ENCODE results near the gene CENPP.
"Not testable (repeated sequence)": the region's sequence is repeated elsewhere in the genome, so short reads cannot be mapped to it uniquely, and the experiment has no call there.

CENPP gene

DNA sequence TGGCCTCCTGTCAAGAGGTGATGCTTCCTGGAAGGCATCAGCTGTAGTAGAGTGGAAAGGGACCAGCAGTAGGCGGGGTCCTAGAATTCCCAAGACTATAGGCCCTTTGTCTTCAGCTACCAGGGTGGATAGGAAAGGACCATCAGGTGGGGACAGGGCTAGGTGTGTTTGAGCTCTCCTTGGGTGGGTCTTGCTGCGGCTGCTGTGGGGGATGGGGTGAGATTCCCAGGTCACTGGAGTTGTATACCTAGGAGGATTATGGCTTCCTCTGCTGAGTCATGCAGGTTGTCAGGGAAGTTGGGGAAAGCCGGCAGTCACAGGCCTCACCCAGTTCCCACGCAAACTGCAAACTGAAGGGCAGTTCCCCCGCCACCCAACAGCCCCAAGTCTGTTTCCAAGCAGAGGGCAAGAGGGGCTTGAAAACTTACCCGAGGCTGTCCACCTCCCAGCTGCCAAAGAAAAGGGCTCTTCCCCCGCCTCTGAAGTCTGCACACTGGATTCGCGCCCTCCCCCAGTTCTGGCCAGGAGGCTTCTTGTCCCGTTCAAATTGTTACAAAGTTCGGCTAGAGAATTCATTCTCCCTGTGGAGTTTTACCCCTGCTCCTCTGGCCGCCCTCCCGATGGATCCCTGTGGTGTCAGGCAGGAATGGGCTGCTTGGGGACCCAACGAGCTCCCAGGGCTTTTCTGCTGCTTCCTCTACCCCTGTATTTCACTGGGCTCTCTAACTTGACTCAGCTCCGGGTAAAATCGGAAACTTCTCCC, 233.0 kb downstream of the CENPP start:
- DNase-seq, result no peak

DNA sequence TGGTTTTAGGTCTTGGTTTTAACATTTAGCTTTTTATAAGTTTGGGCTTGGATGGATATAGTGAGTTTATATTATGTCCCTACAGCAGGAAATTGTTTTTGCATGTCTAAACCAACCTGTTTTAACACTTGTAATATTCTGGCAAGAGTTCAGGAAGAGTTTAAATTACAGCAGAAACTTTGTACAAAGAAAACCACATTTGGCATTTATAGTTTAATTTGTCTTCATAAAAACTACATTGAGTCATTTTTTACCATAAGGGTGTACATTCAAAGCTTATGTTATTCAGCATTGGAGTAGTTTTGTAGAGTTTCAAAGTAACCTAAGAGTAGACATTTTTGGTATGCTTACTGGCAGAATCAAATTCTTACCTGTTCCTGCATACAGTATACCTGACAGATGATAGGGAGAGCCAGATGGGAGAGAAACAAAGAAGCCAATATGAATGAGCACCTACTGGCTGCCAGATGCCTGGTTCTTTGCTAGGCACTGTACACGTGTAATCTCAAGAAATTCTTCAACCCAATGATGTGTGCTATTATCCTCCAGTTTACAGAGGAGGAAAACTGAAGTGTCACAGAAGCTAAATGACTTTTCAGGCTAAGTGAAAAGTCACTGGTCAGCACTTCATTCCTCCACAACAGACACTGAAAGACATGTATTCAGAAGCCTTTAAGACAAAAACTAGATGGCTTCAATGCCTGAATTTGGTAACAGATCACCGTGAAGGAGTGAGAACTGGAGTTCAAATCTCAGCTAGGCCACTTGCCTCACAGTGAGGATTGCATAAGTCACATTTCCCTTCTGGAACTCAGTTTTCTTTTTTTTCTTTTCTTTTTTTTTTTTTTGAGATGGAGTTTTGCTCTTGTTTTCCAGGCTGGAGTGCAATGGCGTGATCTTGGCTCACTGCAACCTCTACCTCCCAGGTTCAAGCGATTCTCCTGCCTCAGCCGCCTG, 235.9 kb downstream of the CENPP start:
- no peak for DNase-seq

DNA sequence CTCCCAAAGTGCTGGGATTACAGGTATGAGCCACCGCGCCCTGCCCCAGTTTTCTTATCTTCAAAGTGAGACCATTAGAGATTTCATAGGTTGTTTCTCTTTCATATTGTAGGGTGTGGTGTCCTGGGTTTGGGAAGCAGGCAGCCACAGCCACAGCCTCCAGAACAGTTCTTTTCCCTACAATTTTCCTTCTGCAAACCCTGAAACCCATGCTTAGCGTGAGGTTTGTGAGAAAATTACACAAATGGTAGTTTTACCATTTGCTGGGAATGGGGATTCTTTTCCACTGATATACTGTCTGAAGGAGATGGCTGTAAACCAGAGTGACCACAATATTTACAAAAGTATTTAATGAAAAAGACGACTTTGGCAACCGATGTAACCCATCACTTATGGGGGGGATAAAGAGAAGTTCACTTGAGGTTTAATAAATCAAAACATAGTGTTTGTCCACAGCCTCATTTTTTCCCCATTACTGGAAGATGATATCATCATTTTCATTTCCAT, 236.8 kb downstream of the CENPP start:
- DNase-seq, result no peak

DNA sequence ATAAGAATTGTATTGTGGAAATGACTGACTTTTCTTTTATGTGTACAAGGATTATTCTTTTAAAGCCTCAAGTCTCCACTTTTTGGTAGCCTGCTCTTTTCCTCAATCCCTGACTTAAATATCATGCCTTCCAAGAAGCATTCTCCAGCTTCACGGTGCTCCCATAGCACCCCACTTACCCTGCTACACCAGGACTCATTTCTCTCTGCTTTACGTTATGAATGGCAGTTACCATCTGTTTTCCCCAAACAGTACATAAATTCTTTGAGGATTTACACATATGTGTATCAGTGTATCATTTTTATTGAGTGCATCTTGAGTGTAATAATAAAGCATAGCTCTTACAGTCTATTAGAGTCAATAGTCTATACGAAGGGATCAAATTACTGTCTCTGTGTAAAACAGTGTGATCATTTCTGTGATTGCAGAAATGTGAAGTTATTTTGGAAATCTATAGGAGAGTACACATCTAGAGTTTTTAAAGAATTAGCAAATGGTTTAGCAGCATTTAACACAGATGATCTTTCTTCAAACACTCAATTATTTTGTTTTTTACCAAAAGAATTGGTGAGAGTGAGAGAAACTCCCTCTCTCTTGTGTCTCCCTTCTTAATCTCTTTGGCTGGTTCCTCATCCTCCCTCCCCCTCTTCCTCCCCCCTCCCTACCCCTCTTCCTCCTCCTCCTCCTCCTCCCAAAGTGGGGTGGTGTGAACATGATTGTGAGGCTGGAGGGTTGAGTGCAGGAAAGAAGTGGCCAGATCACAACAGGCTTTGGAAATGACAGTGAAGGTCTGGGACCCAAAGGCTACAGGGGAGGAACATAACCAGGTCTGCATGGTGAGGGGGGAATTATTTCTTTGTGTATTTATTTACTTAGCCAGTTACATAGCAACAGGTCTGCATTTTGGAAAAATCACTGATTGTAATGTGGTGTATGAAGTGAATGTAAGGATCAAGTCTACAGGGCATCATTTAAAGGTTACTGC, 237.7 kb downstream of the CENPP start:
- no peak for DNase-seq

DNA sequence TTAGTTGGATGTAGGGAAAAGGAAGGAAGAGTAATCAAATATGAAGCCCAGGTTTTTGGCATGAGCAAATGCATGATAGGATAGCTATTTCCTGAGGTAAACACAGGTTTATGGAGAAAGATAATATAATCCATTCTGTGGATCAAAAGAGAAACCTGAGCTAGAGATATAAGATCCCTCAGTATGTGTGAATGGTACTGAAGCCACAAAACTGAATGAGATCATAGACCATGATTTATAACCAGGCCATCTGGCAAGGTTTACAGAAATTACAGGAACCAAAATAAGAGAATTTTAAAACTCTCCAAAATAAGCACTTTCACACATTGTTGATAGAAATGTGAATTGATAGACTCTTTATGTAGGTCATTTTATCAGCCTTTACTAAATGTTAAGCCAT, 238.8 kb downstream of the CENPP start:
- no peak for DNase-seq

DNA sequence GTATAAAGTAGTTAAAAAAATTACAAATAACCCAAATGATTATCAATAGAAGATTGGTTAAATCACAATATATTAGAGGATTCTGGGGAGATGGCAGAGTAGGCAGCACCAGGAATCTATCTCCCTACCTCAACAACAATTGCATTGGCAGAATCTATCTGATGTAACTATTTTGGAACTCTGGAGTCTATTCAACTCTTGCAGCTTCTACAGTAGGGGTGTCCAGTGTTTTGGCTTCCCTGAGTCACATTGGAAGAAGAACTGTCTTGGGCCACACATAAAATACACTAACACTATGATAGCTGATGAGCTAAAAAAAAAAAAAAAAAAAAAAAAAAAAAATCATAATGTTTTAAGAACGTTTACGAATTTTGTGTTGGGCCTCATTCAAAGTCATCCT, 239.2 kb downstream of the CENPP start:
- DNase-seq, result no peak

DNA sequence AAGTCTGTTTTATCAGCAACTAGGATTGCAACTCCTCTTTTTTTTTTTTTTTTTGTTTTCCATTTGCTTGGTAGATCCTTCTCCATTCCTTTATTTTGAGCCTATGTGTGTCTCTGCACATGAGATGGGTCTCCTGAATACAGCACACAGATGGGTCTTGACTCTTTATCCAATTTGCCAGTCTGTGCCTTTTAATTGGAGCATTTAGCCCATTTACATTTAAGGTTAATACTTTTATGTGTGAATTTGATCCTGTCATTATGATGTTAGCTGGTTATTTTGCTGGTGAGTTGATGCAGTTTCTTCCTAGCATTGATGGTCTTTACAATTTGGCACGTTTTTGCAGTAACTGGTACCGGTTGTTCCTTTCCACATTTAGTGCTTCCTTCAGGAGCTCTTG, 246.1 kb downstream of the CENPP start:
- DNase-seq, result not testable (repeated sequence)

DNA sequence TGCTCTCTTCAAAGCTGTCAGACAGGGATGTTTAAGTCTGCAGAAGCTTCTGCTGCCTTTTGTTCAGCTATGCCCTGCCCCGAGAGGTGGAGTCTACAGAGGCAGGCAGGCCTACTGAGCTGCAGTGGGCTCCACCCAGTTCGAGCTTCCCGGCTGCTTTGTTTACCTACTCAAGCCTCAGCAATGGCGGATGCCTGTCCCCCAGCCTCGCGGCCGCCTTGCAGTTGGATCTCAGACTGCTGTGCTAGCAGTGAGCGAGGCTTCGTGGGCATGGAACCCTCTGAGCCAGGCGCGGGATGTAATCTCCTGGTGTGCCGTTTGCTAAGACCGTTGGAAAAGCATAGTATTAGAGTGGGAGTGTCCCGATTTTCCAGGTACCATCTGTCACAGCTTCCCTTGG, 247.9 kb downstream of the CENPP start:
- DNase-seq, result not testable (repeated sequence)

DNA sequence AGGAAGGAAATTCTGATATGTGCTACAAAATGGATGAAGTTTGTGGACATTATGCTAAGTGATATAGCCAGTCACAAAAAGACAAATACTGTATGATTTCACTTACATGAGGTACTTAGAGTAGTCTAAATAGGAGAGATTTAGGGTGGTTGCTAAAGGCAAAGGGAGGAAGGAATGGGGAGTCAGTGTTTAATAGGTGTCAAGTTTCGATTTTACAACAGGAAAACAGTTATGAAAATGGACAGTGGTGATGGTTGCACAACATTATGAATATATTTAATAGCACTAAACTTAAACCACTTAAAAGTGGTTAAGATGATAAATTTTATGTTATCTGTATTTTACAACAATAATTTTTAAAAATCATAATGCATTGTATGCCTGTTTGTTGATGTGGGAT, 250.4 kb downstream of the CENPP start:
- no peak for DNase-seq

DNA sequence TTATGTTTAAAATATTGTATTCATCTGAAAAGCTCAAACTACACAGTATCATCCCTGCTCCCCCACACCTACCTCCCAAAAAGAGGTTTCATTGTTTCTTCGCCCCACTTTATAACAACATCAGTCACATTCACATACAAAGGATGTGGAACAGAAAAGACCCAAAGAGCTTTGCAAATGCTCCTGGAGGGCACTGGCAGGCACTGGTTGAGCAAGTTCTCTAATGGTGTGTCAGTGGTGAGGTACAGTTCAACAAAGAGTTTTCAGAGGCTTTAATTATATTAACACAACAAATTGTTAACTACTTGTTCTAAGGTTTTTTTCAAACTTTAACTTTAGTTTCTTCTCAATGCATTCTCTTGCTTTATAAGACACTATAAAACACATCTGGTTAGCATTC, 264.2 kb downstream of the CENPP start:
- no peak for DNase-seq

DNA sequence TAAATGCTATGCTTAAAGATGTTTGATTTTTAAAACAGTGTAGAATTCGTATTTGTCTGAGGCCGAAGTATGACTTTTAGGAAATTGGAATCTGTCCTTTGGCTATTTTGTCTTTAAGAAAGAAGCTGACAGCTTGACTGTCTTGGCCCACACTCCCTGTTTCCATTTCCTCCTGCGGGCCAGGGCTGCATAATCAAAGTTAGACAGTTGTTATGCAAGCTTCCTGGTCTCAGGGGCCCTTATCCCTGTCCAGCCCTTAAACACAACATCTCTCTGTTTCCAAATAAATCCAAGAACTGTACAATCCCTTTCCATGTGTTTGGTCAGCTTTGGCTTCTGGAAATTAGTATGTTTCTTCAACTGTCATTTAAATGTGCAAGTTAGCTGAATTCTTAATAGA, 264.6 kb downstream of the CENPP start:
- no peak for DNase-seq

DNA sequence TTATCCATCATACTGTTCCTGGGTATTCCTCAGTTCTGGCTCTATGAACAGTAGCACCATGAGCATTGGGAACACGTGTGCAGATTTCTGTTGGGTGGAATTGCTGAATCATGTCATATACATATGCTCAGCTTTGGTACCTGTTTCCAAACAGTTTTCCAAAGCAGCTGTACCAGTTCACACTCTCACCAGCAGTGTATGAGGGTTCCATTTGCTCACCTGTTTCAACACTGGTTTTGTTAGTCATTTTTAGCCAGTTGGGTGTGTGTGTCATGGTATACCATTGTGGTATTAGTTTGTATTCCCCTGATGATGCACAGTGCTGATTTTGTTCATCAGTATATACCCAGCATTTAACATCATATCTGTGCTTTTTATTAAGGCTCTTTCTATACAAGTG, 266.8 kb downstream of the CENPP start:
- no peak for DNase-seq

DNA sequence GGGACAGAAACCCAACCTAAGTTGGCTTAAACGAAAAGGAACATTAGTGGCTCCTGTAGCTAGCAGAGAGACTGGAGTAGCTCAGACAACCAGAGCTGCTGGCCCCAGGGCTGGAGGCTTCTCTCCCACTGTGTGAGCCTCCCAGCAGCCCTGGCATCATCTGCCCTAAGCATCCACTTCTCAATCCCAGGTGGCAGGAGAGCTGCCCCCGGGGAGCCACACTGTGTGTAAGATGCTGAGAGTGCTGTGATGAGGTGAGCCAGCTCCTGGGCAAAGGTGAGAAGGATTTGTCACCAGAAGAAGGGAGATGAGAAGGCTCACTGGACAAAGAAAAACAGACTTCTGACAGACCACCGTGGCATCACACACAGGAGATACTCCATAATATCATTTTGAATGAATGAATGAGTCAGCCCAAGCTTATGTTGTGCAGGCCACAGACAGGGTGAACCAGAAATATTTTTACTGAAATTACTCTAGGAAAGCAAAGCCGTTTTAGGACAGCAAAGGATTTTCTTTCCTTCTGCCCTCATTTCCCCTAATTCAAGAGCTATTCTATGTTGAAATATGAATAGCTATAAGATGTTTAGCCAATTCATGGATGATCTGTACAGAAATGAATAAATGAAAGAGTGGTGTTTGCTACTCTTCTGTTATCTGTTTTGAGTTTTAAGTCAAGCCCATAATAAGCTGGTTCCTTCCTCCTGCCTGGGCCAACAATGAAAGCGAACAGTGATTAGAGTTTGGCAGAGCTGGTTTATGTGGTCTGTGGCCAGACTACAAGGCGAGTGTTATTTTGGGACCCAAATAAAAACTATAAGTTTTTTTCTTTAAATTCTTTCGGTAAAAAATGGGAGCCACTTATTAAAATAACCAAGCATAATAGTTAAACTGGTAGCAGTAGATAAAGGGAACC, 267.5 kb downstream of the CENPP start:
- no peak for DNase-seq

DNA sequence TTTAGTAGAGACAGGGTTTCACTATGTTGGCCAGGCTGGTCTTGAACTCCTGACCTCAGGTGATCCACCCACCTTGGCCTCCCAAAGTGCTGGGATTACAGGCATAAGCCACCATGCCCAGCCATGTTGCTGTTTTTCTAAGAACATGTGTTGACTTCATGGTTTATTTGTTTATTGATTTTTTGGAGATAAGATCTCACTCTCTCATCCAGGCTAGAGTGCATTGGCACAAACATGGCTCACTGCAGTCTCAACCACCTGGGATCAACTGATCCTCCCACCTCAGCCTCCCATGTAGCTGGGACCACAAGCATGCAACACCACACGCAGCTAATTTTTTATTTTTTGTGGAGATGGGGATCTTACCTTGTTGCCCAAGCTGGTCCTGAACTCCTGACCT, 269.3 kb downstream of the CENPP start:
- DNase-seq, result not testable (repeated sequence)

DNA sequence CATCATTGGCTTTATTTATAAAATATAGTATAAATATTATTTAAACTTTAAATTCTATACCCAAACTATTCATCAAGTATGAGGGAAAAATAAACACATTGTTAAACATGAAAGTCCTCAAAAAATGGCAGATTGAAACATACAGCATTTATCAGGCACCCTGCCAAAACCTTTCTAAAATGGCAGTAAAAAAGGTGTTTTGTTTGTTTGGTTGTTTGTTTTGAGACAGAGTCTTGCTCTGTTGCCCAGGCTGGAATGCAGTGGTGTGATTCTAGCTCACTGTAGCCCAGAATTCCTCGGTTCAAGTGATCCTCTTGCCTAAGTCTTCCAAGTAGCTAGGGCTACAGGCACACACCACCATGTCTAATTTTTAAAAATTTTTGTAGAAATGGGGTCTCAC, 270.2 kb downstream of the CENPP start:
- DNase-seq, result no peak

DNA sequence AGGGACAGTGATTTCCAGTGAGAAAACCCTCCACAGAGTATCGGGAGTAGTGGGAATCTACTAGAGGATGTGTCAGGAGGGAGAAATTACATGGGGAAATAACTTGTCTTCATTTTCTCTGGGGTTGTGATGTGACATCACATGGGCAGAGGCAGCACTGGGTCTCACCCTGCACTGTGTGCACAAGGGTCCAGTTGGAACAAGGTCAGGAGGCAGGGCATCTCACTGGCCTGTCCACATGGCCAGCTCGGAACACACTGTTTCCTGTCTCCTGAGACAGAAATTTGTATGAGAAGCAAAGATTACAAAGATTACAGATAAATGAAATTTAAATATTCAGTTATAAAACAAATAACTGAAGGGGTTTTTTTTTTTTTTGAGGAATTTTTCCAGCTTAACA, 272.6 kb downstream of the CENPP start:
- DNase-seq, result no peak

DNA sequence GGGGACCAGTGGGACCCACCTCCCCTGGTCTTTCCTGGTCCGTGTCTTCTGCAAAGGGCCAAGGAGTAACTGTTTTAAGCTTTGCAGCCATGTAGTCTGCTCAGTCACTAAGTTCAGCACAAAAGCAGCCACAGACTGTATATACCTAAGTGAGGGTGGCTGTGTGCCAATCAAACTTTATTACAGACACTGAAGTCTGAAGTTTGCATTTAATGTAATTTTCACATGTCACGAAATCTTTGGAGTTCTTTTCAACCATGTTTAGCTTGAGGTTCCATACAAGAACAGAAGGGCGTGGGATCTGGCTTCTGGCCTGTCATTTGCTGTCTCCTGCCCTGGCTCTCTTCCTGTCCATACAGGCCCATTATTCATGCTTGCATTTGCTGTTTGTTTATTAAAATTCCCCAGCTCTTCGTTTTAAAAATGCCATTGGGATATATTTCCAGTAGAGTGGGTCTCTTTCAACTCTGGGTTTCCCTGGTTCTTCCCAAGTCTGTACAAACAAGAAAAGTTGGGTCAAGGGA, 274.2 kb downstream of the CENPP start:
- no peak for DNase-seq

DNA sequence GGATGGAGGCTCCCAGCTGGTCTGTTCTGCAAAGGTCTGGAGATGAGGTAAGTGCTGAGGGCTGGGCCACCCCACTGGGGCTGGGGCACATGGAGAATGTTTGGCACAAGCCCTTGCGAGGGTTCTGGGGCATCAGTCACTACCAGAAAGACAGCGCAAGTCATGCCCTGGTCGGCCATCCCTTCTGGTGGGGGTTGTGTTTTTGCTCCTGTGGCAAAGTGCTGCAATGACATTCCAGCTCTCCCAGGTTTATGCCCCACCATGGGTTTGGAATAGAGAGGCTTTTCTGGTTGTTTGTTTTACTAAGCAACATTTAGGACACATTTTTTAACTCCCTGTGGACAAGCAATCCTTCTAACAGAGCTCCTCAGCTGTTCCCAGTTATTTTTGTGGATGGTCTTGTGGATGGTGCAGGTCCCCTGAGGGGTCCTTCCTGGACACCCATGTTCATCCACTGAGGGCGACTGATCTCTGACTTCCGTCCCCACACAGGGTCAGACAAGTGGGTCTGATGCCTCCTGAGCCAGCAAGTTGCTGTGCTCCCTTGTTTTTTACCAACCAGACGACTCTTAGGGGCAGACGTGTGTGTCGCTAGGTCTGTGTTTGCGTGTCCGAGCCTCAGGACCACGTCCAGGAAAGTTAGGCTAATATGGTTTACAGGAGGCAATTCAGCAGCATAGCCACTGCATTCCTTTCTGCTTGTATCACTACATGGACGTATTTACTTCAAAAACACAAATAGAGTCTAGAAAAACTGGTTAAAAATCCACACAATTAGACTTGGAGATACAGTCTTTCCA, 274.9 kb downstream of the CENPP start:
- no peak for DNase-seq

DNA sequence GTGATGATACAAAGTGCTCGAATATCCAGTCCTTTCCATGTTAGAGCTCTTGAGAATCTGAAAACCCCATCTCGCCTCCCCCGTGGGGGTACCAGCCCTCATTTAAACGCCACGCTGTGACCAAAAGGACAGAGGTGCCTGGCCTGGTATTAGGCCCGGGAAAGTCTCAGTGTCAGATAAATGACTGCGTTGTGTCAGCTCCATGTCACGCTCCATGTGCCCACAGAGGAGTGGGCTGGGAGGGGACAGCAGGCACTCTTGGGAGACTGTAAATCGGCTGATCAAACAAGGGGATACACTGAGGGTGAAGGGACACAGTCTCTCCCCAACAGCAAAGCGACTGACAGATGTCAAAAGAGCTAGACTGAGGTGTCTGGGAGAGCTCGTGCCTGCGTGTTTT, 275.7 kb downstream of the CENPP start:
- no peak for DNase-seq

DNA sequence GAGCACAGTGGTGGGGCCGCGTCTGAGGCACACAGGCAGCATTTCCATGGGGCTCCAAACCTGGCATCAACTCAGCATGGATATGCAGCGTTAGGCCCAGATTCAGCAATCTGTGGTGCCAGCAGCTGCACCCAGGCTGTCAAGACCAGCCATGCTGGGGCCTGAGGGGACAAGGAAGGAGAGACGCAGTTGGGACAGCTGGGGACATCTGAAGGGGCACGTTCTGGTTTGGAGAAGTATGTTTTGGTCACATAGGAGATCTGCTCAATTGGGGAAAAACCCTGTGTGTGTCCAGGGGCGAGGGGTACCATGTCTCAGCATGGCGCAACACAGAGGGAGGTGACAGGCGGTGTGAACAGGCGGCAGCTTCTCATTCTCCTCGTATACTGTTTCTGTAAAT, 276.7 kb downstream of the CENPP start:
- no peak for DNase-seq
